ENCODE data around the gene STK38. TPM values are rescaled to one million over a fixed set of nuclear protein-coding genes. Genes with fewer than 3 reads are reported as not detected.

STK38 gene
- polyA plus RNA-seq, 2 of the 4 experiments (the other 2 are of a cell fraction), result 30.0 to 30.9 TPM

GRCh38 chr6:36596356-36596755, 49.1 kb upstream of the STK38 start:
- CTCF ChIA-PET, result interaction anchor here (0.6 kb wide), 1 partner anchor 128 kb away, joined by 3 read pairs; no protein-coding TSS in a partner anchor
- DNase-seq (ENCODE audit: low read depth in 1 of 2, low spot score in 1 of 2) (no peak), ATAC-seq (no peak), FAIRE-seq (no peak)
- under 1% methylated on average over 5 of the region's 5 CpGs for WGBS (ENCODE audit: missing lambda C conversion rate)
- H3K4me2 ChIP-seq, result peak overlapping the region; percentile 91
- H3K27ac ChIP-seq, result peak overlapping the region; percentile 6 to 92; a peak in 3 of 6 replicates
- no peaks in the 10 kb centered on the region for H3K9me3 ChIP-seq
- no peak for TF ChIP-seq ZSCAN20 (CRISPR knock-in tag; IDR thresholded peaks at IDR 0.05)
- TF ChIP-seq EP300 (IDR thresholded peaks at IDR 0.05), result no peak
- no peak for TF ChIP-seq BCL3 (IDR thresholded peaks at IDR 0.05)
- no peak for TF ChIP-seq RFX5 (IDR thresholded peaks at IDR 0.05)
- TF ChIP-seq EHMT2 (IDR thresholded peaks at IDR 0.05; ENCODE audit: low read depth), result no peak
- no peak for TF ChIP-seq ZNF302 (CRISPR knock-in tag; IDR thresholded peaks at IDR 0.05)
- no peak for TF ChIP-seq HEYL (CRISPR knock-in tag; IDR thresholded peaks at IDR 0.05)
- TF ChIP-seq ZC3H11A (IDR thresholded peaks at IDR 0.05), result no peak
- no peak for TF ChIP-seq ELK1 (IDR thresholded peaks at IDR 0.05; ENCODE audit: low read depth, low read length)
- TF ChIP-seq ATOH8 (CRISPR knock-in tag; IDR thresholded peaks at IDR 0.05; ENCODE audit: low read depth), result no peak
- no peak for TF ChIP-seq RNF2 (IDR thresholded peaks at IDR 0.05; ENCODE audit: borderline replicate concordance, low read depth)
- TF ChIP-seq TFCP2L1 (CRISPR knock-in tag; IDR thresholded peaks at IDR 0.05), result no peak
- H3K4me1 ChIP-seq, result peaks cover 57% of the 10 kb centered on the region
- peak overlapping the region; percentile 86 for H3K4me3 ChIP-seq
- POLR2A ChIA-PET, result interaction anchor here (0.6 to 2.9 kb wide), 4 partner anchors 10 to 134 kb away, joined by 4 to 15 read pairs (median 4); no protein-coding TSS in a partner anchor

- peaks cover 49% of the 10 kb centered on the region for H3K4me1 ChIP-seq
- peak overlapping the region; percentile 86 for H3K4me3 ChIP-seq
- ChIA-PET CTCF (no interaction called here), POLR2A (interaction anchor here (0.5 to 2.9 kb wide), 7 partner anchors 11 to 575 kb away, joined by 3 to 15 read pairs (median 4); partner anchors contain the start of gene PIM1)
- no peak for FAIRE-seq
- H3K9me3 ChIP-seq, result no peaks in the 10 kb centered on the region
- ATAC-seq, result peak in 1 of 2 experiments; percentile 14; a peak in 1 of 6 replicates
- DNase-seq (ENCODE audit: low read depth in 1 of 2, low spot score in 1 of 2), result peak in 1 of 2 experiments; percentile 56
- H3K27ac ChIP-seq, result peak overlapping the region; percentile 81 to 92
- WGBS (ENCODE audit: missing lambda C conversion rate), result under 1% methylated on average over 15 of the region's 15 CpGs
- peak overlapping the region; percentile 91 for H3K4me2 ChIP-seq
- TF ChIP-seq PHF8 (IDR thresholded peaks at IDR 0.05; ENCODE audit: borderline replicate concordance, low read depth) (no peak), HOXA7 (CRISPR knock-in tag; IDR thresholded peaks at IDR 0.05) (peak; percentile 46), HMGXB4 (CRISPR knock-in tag; IDR thresholded peaks at IDR 0.05; ENCODE audit: borderline replicate concordance) (peak; percentile 37; the same call in 1 of the 2 replicates), ATOH8 (CRISPR knock-in tag; IDR thresholded peaks at IDR 0.05; ENCODE audit: low read depth) (no peak), ELK1 (IDR thresholded peaks at IDR 0.05; ENCODE audit: low read depth, low read length) (no peak), HOXB5 (CRISPR knock-in tag; IDR thresholded peaks at IDR 0.05) (no peak), USF2 (IDR thresholded peaks at IDR 0.05) (no peak), NFE2L2 (conservative IDR thresholded peaks at IDR 0.05; ENCODE audit: low read length) (no peak), HDAC2 (IDR thresholded peaks at IDR 0.05) (no peak), TFCP2L1 (CRISPR knock-in tag; IDR thresholded peaks at IDR 0.05) (peak; percentile 6; the same call in 1 of the 2 replicates), CTCF (IDR thresholded peaks at IDR 0.05) (no peak), GATA3 (IDR thresholded peaks at IDR 0.05; ENCODE audit: borderline replicate concordance) (no peak), CEBPB (IDR thresholded peaks at IDR 0.05) (peak; percentile 19 to 59; a peak in 3 of 4 replicates), E2F6 (IDR thresholded peaks at IDR 0.05; ENCODE audit: borderline replicate concordance, low read depth) (no peak)
These were observed 47.8 kb upstream of the STK38 start for GRCh38 chr6:36594816-36595643.

All from A549 (cell line).